Tibial nerve (tissue), 4 donors: ENCODE data around the gene ALDH3B1.

ENCODE experiments used
- EP300 ChIP-seq, 2 donors: sonication (generic); formaldehyde crosslinking; IDR thresholded peaks; one replicate each; pipeline ENCODE4 v1.6.1; 2017; ENCODE audit warnings: antibody characterized with exemption in 2 of 2, mild to moderate bottlenecking in 1 of 2
- POLR2A ChIP-seq, 2 donors: fragments of 450-650 bp; IDR thresholded peaks; one replicate each; pipeline ENCODE4 v1.6.1; 2017; ENCODE audit warnings: antibody characterized with exemption in 2 of 2, mild to moderate bottlenecking in 2 of 2, moderate library complexity in 2 of 2
- TF ChIP-seq, protein P1 (sequence below), 5 experiments: fragments of 200-600 bp in 3 of 5; fragments of 450-650 bp in 2 of 5; sonication (generic) in 3 of 5; IDR thresholded peaks; one replicate each; pipeline ENCODE4 v1.5.1; 2016 to 2019; ENCODE audit warnings: antibody characterized with exemption in 5 of 5, mild to moderate bottlenecking in 3 of 5, moderate library complexity in 2 of 5

- TF ChIP-seq, protein P1, sequence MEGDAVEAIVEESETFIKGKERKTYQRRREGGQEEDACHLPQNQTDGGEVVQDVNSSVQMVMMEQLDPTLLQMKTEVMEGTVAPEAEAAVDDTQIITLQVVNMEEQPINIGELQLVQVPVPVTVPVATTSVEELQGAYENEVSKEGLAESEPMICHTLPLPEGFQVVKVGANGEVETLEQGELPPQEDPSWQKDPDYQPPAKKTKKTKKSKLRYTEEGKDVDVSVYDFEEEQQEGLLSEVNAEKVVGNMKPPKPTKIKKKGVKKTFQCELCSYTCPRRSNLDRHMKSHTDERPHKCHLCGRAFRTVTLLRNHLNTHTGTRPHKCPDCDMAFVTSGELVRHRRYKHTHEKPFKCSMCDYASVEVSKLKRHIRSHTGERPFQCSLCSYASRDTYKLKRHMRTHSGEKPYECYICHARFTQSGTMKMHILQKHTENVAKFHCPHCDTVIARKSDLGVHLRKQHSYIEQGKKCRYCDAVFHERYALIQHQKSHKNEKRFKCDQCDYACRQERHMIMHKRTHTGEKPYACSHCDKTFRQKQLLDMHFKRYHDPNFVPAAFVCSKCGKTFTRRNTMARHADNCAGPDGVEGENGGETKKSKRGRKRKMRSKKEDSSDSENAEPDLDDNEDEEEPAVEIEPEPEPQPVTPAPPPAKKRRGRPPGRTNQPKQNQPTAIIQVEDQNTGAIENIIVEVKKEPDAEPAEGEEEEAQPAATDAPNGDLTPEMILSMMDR (IDR thresholded peaks at IDR 0.05), result no peak
- TF ChIP-seq POLR2A (IDR thresholded peaks at IDR 0.05) (no peak), EP300 (IDR thresholded peaks at IDR 0.05) (no peak)
Observed at GRCh38 chr11:68052137-68052873, 42.2 kb downstream of the ALDH3B1 start.
